Activated CD8-positive, alpha-beta T cell treated with anti-CD3 and anti-CD28 coated beads for 36 hours (primary cell): ENCODE results near the gene GTF3C1. TPM values are rescaled to one million over a fixed set of nuclear protein-coding genes. Genes with fewer than 3 reads are reported as not detected.
A peak's percentile ranks its signal among the peaks of the same experiment; 100 is the strongest.

Experiments used
- ATAC-seq: fragments of 200-7000 bp; cut with Tn5 transposase; one replicate; pipeline ENCODE4 v1.10.0; 2021; ENCODE audit warnings: mild to moderate bottlenecking, moderate library complexity
- CTCF ChIA-PET: fragments of 350-600 bp; sonication (Branson Sonifier 250); formaldehyde crosslinking; loops from one replicate; lab custom pipeline; 2021; ENCODE audit warnings: antibody characterized with exemption; lab: Charles Lee
- POLR2A ChIA-PET: fragments of 350-600 bp; sonication (Branson Sonifier 250); formaldehyde crosslinking; loops from one replicate; lab custom pipeline; 2021; ENCODE audit warnings: antibody characterized with exemption; lab: Charles Lee
- DNase-seq: peaks from one replicate; pipeline ENCODE4 v3.0.0-alpha.2; 2020
- H3K27ac Mint-ChIP-seq: one replicate; pipeline ENCODE4 v1.8.0; 2021; ENCODE audit warnings: mild to moderate bottlenecking, mixed read lengths
- H3K27me3 Mint-ChIP-seq: one replicate; pipeline ENCODE4 v1.8.0; 2021; ENCODE audit warnings: mixed read lengths
- H3K36me3 Mint-ChIP-seq: one replicate; pipeline ENCODE4 v1.8.0; 2021; ENCODE audit warnings: low read depth, mixed read lengths
- H3K4me1 Mint-ChIP-seq: one replicate; pipeline ENCODE4 v1.8.0; 2021; ENCODE audit warnings: low read depth, mixed read lengths
- H3K4me3 Mint-ChIP-seq: one replicate; pipeline ENCODE4 v1.8.0; 2021; ENCODE audit warnings: mild to moderate bottlenecking, moderate library complexity, mixed read lengths
- H3K9me3 Mint-ChIP-seq: one replicate; pipeline ENCODE4 v1.8.0; 2021; ENCODE audit warnings: mixed read lengths
- intact Hi-C: fragments of 100-400 bp; cut with micrococcal nuclease; formaldehyde crosslinking; loops from one replicate; pipeline ENCODE4 v1.10.0; 2022
- total RNA-seq, 2 experiments: library from RNA; stranded (reverse); gene quantifications; one replicate each; pipeline ENCODE4 v1.2.3, GENCODE V29; 2021
- TF ChIP-seq, protein P1 (sequence below): fragments of 200-600 bp; IDR thresholded peaks from one replicate; pipeline ENCODE4 v1.8.0; 2022; ENCODE audit warnings: antibody characterized with exemption, mild to moderate bottlenecking

Gene GTF3C1
- total RNA-seq, 2 experiments from 2014 or later: 55.9 to 58.6 TPM

DNA sequence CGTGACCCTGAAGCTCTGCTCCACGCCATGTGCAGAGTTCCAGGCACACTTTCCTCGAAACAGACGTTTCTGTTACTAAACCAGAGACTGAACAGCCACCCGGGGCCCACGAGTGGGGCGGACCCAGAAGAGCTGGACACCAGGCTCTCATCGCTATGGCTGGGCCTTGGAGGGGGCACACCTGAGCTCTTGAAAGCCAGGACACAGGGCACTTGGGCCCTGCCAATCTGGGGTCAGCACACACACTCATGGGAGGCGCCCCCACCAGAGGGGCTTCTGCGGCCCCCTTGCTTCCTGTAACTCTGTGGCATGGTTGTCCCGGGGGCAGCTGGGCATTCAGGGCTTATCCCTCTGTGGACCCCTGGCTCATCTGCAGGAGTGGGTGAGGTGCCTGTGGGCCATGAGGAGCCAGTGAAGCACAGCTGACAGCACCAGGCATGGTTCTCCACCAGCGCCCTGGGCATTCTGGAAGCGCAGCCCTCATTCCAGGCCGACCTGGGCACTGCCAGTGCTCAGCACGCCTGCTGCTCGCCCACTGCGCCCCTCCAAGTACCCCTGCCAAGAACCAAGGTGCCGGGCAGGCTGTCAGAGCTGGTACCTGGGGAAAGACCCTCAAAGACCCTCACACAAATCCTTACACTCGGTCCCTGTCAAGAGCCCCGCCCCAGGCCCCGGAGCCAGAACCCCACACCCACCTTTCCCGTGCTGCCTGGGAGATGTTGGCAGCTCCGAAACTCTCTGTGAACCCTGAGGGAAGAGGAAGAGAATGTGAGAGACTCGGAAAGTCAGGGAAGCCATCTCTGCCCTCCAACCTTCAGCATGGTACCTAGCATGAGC is 86.6 kb downstream of the GTF3C1 start:
- POLR2A ChIA-PET: interaction anchor here (0.7 to 4.0 kb wide), 12 partner anchors 9 to 291 kb away, joined by 3 to 37 read pairs (median 4); partner anchors contain the start of gene IL21R
- Mint-ChIP-seq H3K4me3 (peak overlapping the region; percentile 72), H3K36me3 (peaks cover 52% of the 10 kb centered on the region), H3K4me1 (peaks cover 56% of the 10 kb centered on the region), H3K9me3 (no peaks in the 10 kb centered on the region), H3K27ac (peak overlapping the region; percentile 93), H3K27me3 (no peaks in the 10 kb centered on the region)
- DNase-seq: no peak
- intact Hi-C loops: no loop called here
- TF ChIP-seq, protein P1, sequence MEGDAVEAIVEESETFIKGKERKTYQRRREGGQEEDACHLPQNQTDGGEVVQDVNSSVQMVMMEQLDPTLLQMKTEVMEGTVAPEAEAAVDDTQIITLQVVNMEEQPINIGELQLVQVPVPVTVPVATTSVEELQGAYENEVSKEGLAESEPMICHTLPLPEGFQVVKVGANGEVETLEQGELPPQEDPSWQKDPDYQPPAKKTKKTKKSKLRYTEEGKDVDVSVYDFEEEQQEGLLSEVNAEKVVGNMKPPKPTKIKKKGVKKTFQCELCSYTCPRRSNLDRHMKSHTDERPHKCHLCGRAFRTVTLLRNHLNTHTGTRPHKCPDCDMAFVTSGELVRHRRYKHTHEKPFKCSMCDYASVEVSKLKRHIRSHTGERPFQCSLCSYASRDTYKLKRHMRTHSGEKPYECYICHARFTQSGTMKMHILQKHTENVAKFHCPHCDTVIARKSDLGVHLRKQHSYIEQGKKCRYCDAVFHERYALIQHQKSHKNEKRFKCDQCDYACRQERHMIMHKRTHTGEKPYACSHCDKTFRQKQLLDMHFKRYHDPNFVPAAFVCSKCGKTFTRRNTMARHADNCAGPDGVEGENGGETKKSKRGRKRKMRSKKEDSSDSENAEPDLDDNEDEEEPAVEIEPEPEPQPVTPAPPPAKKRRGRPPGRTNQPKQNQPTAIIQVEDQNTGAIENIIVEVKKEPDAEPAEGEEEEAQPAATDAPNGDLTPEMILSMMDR: no peak
- ATAC-seq: no peak
- CTCF ChIA-PET: interaction anchor here (1.4 to 2.4 kb wide), 6 partner anchors 13 to 308 kb away, joined by 3 to 11 read pairs (median 4); no protein-coding TSS in a partner anchor

DNA sequence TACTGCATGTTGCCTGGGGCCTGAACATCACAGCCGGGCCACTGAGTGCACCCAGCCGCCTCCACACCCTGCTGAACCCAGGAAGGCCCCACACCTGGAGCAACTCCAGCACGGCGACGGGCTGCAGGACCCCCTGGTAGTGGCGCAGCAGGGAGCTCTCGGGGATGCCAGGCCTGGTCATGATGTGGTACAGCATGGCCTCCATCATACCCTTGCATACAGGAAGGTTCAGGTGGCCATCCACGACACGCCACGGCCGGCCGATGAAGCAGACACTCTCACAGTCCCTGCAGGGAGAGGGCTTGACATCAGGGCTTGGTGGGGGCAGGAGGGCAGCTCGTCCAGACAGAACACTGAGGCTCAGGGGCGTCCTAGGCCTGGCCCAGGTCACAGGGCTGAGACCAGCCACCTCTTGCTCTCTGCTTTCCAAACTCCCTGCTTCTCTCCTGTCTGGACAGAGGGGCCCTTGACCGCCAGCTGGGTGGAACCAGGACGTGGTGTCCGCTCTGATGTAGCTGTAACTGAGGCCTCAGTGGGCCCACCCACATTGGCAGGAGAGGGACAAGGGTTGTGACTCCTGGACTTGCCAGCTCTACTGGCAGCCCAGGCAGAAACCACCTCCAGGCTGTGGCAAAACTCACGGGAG is 87.4 kb downstream of the GTF3C1 start:
- Mint-ChIP-seq H3K4me3 (no peak overlapping the region), H3K27me3 (no peaks in the 10 kb centered on the region), H3K4me1 (peaks cover 57% of the 10 kb centered on the region), H3K36me3 (peaks cover 44% of the 10 kb centered on the region), H3K9me3 (no peaks in the 10 kb centered on the region), H3K27ac (peak overlapping the region; percentile 93)
- POLR2A ChIA-PET: interaction anchor here (0.7 to 4.0 kb wide), 10 partner anchors 8 to 291 kb away, joined by 3 to 37 read pairs (median 4); partner anchors contain the start of gene IL21R
- CTCF ChIA-PET: interaction anchor here (1.4 to 2.4 kb wide), 6 partner anchors 13 to 307 kb away, joined by 3 to 11 read pairs (median 4); no protein-coding TSS in a partner anchor
- intact Hi-C loops: no loop called here
- TF ChIP-seq, protein P1: no peak
- no peak for ATAC-seq
- no peak for DNase-seq

DNA sequence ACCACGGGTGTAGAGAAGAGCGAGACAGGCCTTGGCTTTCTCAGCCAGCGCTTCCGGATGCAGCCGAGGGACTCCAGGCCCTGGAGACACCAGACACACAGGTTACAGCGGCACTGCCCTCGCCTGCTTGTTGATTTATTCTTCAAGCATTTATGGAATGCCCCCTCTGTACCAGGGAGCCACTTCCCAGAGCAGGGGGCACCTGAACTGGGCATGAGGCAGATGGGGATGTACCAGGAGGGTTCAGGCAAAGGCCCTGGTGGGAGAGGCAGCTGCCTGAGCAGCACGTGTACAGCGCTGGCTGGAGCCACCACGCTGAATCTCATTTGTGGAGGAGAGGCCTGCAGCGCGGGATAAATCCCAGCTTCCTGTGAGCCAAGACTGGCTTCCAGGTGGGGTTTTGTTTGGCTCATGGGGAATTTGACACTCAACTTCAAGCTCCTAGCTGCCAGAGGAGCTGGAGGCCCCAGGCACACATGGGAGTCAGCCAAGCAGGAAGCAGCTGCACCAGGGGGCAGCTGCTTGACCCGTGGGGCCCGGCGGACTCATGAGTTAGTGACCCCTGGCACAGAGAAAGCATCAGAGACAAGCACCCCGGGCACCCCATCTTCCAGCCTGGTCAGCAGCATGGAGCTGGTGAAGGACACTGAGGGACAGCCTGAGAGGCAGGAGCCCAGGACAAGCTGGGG is 88.1 kb downstream of the GTF3C1 start:
- TF ChIP-seq, protein P1: no peak
- DNase-seq (no peak), ATAC-seq (no peak)
- ChIA-PET POLR2A (interaction anchor here (1.3 to 4.0 kb wide), 4 partner anchors 10 to 94 kb away, joined by 3 to 37 read pairs (median 7); no protein-coding TSS in a partner anchor), CTCF (interaction anchor here (1.4 to 2.4 kb wide), 4 partner anchors 57 to 306 kb away, joined by 4 to 11 read pairs (median 6); no protein-coding TSS in a partner anchor)
- H3K27ac Mint-ChIP-seq: no peak overlapping the region
- no peak overlapping the region for H3K4me3 Mint-ChIP-seq
- no peaks in the 10 kb centered on the region for H3K9me3 Mint-ChIP-seq
- no peaks in the 10 kb centered on the region for H3K27me3 Mint-ChIP-seq
- peaks cover 62% of the 10 kb centered on the region for H3K4me1 Mint-ChIP-seq
- intact Hi-C loops: no loop called here
- H3K36me3 Mint-ChIP-seq: peaks cover 37% of the 10 kb centered on the region

DNA sequence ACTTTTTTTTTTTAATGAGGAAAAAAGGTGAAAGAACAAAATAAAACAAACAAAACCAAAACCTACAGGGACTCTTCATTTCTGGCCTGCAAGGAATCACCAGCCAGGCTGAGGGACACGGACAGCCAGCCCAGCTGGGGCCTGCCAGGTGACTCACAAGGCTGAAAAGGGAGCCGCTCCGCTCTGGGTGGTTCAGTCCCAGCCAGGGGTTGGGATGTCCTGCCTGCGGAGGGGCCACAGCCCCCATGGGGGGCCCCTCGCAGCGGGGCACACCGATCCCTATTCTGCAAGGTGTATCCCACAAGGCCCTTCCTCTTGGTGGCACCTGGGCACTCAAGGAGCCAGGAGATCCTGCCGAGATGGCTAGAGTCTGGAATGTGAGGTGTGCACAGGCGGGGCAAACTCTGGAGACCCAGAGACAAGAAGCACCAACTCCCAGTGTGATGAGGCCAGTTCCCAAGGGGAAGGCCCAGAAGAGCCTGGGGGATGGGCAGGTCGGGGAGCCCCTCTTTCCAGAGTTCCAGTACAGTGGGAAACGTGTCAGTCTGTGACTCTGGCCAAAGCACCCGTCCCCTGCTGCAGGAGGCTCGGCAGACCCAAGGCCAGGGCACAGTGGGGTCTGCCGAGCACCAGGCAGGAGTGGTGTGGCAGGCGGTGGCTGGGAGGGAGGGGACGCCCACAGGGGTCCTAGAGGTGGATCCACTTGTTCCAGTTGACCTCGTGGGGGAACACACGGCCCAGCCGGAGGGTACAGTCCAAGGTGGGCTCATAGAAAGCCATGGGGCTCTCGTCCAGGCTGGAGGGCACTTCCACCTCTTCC is 88.8 kb downstream of the GTF3C1 start:
- Mint-ChIP-seq H3K4me3 (no peak overlapping the region), H3K4me1 (peaks cover 65% of the 10 kb centered on the region), H3K36me3 (peaks cover 30% of the 10 kb centered on the region), H3K27me3 (no peaks in the 10 kb centered on the region), H3K27ac (no peak overlapping the region), H3K9me3 (no peaks in the 10 kb centered on the region)
- intact Hi-C loops: no loop called here
- ChIA-PET CTCF (interaction anchor here (1.2 to 2.4 kb wide), 4 partner anchors 94 to 305 kb away, joined by 3 to 11 read pairs (median 6); no protein-coding TSS in a partner anchor), POLR2A (interaction anchor here (1.4 to 1.6 kb wide), 2 partner anchors 30 to 93 kb away, joined by 5 to 9 read pairs; no protein-coding TSS in a partner anchor)
- ATAC-seq: no peak
- DNase-seq: no peak
- TF ChIP-seq, protein P1: no peak
